NCI-H748 (cell line): ENCODE results near the gene ARL6IP1.

ENCODE experiments used
- DNase-seq: peaks from one replicate; lab custom pipeline; 2025; ENCODE audit not compliant: unreplicated experiment; lab: John Stamatoyannopoulos, UW

The ARL6IP1 gene

DNA sequence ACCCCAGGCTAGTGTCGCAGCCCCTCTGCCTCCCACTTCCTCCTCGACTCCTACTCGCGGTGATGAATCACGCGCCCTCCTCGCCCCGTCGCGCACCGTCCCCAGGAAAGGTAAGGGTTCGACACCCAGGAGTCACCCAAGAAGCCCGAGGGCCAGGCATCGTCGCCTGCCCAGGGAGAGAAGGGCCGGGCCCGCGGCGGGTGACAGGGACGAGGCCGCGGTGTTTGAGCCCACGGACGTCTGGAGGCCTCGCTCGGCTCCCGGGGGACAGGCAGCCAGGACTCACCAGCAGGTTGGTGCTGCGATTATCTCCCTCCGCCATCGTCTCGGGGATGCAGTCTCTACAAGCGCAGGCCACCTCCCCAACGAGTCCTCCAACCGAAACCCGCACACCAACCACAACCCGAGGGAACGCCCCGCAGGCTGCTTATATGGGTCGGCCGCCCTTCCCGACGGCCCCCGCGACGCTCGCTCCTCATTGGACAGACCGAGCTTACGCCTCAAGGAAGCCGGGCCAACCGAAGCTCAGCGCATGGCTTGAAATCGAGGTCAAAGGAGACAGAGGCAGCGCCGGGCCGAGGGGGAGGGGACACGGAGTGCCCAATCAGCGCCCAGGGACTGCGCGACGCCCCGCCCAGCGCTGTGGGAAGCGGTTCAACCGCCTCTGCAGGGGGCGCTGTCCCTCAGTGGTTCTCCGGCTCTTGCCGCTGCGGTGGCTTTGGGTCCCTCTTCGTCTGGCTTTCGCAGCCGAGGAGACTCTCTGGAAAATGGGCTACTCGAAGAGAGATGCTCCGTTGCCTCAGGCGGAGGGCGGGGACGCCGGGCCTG lies at the start of gene ARL6IP1:
ARL6IP1 (minus strand) TSS at position 405 of the 828 bp plus-strand sequence; CDS start at position 322, 83 bp downstream.
- peak; percentile 98 for DNase-seq

DNA sequence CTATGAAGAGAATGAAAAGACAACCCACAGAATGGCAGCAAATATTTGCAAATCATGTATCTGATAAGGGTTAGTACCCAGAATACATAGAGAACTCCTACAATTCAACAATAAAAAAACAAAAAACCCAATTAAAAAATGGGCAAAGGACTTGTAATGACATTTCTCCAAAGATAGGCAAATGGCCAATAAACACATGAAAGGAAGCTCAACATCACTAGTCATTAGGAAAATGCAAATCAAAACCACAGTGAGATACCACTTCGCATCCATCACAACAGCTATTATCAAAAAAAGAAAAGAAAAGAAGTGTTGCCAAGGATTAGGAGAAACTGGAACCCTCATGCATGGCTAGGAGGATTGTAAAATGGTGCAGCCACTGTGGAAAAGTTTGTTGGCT lies 45.1 kb upstream of the ARL6IP1 start:
- DNase-seq: no peak

DNA sequence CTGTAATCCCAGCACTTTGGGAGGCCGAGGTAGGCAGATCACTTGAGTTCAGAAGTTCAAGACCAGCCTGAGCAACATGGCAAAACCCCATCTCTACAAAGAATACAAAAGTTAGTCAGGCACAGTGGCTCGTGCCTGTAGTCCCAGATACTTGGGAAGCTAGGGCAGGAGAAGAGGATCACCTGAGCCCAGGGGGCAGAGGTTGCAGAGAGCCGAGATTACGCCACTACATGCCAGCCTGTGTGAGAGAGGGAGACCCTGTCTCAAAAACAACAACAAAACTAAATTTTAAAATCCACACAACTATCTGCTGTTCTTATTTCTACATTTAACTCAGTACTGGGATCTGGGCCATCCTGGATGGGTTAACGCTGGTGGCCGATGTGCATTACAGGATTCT lies 41.2 kb upstream of the ARL6IP1 start:
- no peak for DNase-seq

DNA sequence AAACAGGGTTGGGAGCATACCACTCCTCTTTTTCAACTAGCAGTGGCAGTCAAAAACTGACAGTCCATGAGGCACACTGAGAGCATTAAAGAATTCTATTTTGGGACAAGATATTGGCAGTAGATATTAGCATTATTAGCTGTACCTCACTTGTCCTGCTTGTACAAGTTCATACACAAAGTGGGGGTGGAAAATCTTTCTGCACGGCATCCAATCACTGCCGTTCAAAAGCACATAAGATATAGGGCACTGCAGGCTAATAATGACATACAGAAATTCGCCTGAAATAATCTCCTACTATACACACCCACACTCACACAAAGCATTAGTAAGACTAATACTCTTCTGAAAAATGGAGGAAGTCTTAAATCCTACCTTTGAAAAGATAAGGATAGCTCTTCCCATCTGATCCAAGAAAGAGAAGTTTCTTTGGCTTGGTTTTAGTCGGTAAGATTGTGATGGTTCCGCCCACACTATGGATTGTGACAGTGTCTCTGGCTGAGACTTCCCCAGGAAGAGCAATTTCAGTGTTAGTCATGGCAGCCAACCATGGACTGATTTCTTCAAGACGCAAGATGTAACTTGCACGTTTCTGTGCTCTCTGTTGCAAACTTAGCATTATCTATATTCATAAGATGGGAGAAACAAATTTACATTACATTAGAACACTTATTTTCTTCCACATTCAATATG lies 40.6 kb upstream of the ARL6IP1 start:
- no peak for DNase-seq

DNA sequence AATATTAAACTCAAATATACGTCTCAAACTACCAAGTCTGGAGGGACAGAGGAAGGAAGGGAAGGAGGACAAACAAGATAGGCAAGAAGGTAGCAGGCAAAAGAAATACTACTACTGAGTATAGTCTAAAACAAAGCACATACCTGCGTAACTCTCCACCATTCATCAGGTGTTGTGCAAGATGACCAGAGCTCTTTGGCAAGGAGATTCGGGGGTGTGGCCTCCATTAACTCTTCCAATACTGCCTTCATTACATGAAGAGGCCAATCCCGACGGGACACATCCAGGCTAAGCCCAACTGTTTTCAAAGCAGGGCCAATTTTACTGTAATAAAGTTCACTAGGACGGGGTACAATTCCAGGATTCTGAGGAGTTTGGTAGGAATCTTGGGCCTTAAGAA lies 38.2 kb upstream of the ARL6IP1 start:
- no peak for DNase-seq

DNA sequence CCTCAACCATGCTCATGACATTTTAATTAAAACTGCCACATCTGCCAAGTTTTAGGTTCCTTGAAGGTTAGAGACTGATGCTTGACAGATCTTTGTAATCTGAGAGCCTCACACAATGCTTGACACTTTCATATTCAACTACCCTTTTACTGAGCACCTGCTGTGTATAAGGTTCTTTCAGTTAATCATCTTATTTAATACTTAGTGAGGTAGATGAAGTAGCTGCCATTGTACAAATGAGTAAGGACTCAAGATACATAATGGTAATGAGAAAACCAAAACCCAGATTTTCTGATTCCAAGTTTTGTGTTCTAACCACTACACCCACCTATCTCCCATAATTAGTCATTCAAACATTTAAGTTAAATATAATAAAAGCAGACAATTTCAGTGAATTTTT lies 35.4 kb upstream of the ARL6IP1 start:
- DNase-seq: no peak

DNA sequence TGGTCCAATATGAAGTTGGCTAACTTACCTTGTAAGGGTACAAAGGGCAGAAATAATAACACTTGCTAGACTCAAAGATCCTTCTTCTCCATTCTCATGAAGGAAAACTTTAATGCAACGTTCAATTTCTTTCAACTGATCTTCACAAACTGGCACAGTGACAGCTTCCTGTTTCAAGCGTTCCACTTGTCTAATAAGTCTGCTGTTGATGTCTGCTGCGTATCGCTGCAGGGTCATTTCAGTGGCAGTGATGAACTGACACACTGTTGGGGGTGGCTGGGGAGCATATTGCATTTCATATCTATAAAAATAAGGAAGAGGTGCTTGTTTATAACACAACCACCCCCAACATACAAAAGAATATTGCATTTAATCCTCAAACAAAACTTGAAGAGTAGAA lies 33.5 kb upstream of the ARL6IP1 start:
- no peak for DNase-seq

DNA sequence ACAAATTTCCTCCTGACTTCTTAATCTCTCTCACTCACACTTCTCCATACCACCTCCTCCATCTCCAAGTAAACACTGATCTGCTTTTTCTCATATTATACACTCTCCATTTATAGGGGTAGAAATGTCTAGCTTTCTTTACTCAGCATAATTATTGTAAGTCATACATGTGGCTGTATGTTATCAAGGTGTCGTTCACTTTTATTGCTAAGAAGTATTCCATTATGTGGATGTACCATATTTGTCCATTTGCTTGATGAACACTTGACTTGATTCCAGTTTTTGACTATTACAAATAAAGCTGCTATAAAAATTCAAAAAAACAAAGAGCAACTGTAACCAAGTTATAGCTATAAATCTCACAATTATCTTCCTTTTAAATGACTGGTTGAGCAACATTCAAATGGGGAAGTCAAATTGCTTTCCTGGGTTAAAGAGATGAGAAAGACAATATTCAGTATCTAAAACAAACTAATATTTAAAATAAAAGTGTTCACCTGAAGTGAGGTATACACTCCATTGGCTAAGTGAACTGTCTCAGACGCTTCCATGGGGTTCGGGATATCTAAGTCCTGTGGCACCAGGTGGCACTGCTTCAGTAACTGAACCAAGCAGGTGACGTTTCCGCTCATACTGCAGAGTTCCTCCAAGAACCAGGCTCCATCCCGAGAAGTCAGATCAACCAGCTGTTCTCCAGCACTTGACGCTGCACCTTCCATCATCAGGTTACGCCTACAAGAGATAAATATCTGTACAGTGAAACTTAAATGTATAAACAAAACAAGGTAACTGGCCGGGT lies 32.6 kb upstream of the ARL6IP1 start:
- no peak for DNase-seq

DNA sequence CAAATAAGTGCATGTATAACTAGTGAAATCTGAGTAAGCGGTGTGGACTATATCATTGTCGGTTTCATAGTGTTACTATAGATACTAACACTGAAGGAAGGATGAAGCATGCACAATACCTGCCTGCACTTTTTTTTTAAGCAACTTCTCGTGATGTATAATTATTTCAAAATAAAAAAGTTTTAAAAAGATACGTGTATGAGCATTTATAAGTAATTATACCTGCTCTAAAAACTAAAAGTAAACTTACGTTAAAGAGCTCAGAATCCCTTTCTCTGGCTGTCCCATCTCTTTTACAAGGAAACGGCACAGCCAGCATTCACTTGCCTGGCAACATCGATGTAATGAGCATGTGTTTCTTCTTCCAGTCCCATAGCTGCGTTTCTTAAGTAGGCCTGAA lies 31.3 kb upstream of the ARL6IP1 start:
- no peak for DNase-seq

DNA sequence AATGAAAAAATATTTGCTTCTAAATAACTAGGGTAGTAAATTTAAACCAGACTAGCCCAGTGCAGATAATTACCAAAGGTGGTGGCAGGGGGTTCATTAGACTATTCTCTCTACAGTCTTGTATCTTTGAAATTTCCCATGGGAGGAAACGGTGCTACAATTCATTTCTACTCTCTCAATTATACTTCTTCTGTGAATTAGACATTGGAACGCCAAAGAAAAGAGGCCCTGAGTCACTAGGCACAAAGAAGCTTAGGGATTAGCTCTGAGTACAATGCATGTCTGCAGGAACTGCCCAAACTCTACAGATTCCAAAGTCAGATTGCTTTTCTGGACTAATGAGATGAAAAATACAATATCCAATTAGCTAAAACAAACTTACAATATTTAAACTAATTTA lies 30.7 kb upstream of the ARL6IP1 start:
- DNase-seq: no peak

DNA sequence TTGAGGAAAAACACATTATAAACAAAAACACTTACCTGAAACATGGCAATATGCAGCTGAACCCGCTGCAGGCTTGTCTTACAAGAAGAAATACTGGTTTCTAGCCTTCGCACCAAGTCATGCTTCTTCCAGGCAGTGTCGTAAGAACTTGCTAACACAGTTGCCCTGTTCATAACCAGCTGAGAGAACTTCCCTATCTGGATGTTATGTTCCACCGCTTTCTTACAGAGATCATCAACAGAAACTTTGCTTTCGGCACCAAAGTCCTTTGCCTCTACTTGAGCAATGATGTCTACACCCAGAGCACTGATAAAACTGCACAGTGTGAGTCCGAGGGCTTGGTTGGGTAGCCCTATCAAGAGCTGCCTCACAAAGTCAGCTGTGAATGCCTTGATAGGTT lies 27.9 kb upstream of the ARL6IP1 start:
- DNase-seq: no peak

DNA sequence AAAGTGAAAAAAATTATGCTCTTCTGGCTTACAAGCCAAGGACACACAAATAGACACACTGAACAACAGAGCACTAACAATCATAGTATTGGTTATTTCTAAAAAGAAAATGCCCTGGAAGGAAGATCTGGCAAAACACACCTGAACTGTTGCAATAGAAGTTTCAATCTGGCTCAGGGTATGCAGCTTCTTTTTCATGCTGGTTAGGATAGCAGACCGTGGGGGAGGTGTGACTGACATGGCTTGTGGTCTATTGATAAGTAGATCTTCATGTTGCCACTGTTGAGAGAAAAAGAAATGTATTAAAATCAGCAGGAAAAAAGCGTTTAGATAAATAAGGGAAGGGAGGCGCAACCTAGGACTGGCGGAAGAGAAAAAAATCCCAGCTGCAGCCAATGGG lies 26.5 kb upstream of the ARL6IP1 start:
- DNase-seq: no peak

DNA sequence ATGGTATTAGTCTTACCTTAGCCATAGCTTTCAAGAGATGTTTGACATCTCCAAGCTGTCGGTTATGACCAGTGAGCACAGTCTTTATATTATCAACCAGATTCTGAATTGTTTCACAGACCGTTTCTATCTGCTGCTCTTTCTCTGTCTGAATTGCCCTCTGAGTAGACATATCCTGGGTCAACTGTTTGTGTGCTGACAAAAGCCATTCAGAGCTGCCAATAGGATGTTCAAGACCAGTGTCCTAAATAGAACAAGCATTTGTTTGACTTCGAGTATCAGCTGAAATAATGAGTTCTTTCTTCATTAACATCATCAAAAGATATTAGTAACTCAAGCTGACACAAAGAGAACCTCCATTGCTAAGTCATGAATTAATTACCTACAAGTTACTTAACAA lies 14.9 kb upstream of the ARL6IP1 start:
- no peak for DNase-seq

DNA sequence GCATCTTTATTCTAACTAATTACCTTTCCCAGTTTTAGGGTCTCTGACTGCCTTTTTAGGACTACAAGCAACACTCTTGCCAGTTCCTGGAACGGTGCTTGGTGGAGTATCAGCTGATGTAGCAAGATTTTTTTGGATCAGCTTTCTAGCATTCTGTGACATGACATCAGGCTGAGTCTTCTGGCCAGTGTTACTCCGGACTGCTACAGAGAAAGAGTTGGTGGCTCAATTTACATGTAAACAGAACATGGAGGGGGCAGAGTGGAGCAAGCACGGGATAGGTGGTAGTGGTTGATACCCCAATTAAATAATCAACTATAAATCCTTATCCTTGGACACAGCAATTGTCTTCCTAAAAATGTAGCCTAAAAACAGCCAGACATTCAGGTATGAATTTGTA lies 10.6 kb upstream of the ARL6IP1 start:
- no peak for DNase-seq

DNA sequence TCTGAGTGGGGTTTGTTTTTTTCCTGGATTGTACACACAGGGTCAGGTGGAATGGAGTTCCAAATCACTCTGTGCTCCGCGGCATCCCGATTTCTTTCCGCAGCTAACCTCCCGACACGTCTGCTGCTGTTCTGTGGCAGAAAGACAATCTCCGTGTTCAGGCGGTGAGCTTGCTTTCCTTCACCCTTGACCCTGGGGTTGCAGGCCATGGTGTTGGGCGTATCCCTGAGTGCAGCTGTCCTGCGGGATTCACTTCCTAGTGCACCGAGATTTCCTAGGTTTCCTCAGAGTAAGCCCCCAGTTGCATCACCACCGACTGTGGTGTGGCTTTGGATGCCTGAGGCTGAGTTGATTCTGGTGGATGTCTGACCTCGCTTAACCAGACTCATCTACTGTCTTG lies 7.8 kb upstream of the ARL6IP1 start:
- no peak for DNase-seq

DNA sequence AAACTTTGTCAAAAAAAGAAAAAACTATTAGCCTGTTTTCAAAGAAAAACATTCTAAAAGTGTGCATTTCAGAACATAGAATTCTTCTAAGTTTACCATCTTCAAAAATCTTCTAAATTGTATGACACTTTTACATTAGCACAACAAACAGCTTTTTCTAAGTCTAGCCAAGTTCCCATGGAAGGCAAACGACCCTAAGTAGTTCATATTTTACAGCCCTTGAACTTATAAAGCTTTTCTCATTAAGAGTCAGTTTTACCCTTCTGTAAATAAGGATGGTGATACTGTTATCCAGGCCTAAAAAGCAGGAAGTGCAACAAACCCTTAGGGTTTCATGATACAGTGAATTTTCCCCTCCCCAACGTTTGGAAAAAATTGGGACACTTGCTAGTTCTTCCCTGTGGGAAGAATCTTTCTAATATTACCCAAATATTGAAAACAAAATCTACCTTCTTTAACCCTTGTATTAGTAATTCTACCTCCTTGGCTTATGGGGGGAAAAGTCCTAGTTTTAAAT lies 4.0 kb upstream of the ARL6IP1 start:
- DNase-seq: no peak

DNA sequence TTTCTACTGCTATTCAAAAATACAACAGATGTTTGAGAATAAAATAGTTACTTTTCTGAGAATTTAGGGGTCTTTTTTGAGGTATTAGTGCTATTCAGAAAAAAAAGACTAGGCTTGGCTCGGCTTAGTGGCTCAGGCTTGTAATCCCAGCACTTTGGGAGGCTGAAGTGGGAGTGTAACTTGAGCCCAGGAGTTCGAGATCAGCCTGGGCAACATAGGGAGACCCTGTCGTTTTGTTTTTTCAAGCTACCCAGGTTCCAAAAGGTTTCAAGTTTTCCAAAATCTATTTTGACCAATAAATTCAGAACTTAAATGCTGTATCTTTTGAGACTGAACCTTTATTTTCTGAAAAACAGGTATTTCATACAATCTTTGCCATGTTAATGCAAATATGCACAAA lies 3.2 kb upstream of the ARL6IP1 start:
- DNase-seq: no peak

DNA sequence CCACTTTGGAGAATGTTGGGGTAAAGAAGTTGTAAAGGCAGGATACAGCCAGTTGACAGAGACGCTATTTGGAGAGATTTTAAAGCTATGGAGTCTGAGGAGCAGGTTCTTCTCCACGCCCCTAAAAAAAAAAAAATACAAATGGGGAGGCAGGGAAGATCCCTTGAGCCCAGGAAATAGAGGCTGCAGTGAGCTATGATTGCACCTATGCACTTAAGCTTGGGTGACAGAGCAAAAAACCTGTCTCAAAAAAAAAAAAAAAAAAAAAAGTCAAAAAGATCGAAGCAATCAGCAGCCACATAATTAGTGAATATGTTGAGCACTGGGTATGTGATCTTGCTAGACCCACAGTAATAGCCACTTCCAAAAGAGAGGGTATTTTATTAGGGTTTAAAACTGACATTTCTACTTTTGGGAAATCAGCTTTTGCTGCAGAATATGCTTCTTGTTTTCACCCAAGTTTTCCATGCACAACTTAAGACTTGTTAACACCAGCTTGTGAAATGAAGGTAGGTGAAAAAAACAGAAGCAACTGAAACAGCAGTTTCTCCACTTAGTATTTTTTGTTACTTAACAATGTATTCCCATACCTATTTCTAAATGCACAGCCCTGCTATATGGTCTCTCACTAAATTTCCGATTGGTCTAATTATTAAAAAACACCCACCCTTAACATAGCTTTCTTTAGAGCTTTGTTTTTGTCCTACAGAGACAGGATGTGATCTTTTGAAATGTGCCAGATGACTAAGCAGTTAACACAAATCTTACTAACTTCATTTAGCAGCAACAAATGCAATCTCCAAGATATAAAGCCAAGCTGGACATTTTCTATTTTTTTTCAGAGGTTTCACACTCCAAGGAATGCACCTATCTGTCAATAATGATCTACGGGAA lies 2.5 kb upstream of the ARL6IP1 start:
- DNase-seq: no peak

DNA sequence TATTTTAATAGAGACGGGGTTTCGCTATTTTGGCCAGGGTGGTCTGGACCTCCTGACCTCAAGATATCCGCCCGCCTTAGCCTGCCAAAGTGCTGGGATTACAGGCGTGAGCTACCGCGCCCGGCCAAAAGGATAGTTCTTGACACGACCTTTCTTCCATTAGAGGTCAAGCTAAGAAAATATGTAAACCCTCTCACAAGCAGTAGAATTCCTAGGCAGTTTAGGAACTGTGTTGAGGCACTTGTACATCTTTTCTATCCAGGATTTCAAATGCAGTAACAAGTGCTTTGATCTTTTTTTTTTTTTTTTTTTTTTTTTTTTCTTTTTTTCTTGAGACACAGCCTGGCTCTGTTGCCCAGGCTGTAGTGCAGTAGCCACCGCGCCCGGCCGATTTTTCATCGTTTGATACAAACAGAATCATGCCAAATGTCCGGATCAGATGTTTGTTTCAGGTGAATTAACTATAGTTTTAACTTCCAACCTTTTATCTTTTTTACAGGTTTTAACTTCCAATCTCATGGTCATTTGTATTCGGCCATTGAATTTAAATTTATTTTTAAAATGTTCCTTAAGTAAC lies 1.5 kb upstream of the ARL6IP1 start:
- DNase-seq: no peak

DNA sequence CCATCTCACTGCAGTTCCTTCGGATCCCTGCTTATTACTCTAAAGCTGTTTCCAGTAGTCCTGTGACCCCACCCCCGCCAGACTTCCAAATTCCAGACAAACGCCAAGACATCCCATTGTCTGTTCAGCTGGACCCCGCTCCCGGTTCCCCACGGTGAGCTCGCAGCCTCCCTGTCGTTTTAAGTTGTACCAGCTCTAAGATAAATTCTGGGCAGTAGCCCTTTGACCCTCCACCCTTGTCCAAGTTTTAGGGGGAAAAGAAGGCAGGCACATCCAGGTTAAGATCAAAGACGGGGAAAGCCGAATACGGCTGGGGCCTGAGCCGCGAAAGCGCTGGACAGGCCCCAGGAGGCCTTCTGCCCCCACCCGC lies 589 bp downstream of the ARL6IP1 start:
- peak; percentile 15 for DNase-seq
